Hematopoietic multipotent progenitor cell (in vitro differentiated cells): ENCODE measurements around the gene OLFML1. TPM values are rescaled to one million over a fixed set of nuclear protein-coding genes. Genes with fewer than 3 reads are reported as not detected.
A peak's percentile ranks its signal among the peaks of the same experiment; 100 is the strongest.

Experiments used
- DNase-seq, 3 donors: peaks; one replicate each; pipeline ENCODE4 v3.0.0-alpha.2; 2011 to 2015; ENCODE audit warnings: low read depth in 2 of 3, low spot score in 2 of 3
- total RNA-seq: library from RNA; depleted of rRNA; stranded (reverse); fragments of >200 nt; gene quantifications from one replicate; pipeline ENCODE4 v1.2.3, GENCODE V29; 2012

Gene OLFML1
- total RNA-seq, 1 donor = not detected

- DNase-seq = no peak
Observed at GRCh38 chr11:7530013-7530640, 44.8 kb downstream of the OLFML1 start.

DNA sequence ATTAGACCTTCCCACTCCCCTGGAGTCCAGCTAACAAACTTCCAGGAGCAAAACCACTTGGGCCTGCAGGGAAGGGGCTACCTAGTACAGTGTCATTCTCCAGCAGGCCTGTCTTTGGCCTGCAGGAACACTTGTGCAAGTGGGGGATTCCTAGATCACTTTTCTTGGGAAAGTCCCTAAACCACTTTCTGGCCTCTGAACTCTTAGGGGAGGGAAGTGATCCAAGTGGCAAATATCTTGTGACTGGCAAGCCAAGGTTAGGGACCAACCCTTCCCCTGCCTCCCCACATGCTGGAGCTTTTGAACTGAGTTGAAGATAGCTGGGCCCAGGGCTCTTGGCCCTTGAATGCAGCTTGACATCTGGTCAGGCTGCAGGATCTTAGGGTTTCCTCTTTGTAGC, 45.7 kb downstream of the OLFML1 start:
- no peak for DNase-seq

DNA sequence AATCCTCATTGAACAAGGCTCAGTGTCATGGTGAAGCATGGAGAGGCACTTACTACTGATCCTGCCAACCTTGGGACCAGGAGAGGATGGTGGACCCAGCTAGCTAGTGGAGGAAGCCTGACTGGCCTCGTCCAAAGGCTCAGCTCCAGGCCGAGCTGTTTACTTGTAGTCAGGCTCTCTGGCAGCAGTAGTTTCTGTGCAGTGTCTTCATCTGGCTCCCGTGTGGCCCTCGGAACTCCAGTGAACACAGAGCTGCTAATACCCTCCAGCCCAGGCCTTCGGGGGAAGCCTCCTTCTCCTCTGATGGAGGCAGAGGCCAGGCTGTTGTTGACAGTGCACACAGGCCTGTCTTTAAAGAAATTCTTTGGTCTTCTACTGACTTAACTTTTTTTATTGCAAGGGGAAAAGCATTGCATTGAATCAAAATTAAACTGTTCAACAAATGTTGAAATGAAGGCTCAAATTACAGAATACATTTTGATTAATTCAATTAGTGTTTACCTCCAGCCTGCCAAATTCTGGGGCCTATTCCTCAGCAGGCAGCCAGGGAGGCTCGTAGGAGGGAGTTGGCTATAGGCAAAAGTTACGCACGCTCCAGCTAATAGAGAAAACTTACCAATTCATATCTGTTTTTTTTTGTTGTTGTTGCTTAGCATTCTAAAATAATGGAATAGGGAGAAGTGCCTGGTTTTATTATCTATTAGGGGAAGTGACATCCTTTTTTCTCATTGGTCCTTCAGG, 47.3 kb downstream of the OLFML1 start:
- no peak for DNase-seq

- DNase-seq = no peak
Observed at GRCh38 chr11:7533199-7534041, 48.1 kb downstream of the OLFML1 start.

GRCh38 chr11:7534042-7534378, 48.7 kb downstream of the OLFML1 start:
- no peak for DNase-seq

- peak in 1 of 3 donors; percentile 14 for DNase-seq
Observed at GRCh38 chr11:7536100-7536499, 50.8 kb downstream of the OLFML1 start.

- DNase-seq = no peak
Observed at GRCh38 chr11:7537265-7537664, 52.0 kb downstream of the OLFML1 start.

- no peak for DNase-seq
Observed at GRCh38 chr11:7538031-7538430, 52.7 kb downstream of the OLFML1 start.

- DNase-seq = no peak
Observed at GRCh38 chr11:7538466-7539454, 53.5 kb downstream of the OLFML1 start.

- no peak for DNase-seq
Observed at GRCh38 chr11:7540830-7541555, 55.7 kb downstream of the OLFML1 start.

DNA sequence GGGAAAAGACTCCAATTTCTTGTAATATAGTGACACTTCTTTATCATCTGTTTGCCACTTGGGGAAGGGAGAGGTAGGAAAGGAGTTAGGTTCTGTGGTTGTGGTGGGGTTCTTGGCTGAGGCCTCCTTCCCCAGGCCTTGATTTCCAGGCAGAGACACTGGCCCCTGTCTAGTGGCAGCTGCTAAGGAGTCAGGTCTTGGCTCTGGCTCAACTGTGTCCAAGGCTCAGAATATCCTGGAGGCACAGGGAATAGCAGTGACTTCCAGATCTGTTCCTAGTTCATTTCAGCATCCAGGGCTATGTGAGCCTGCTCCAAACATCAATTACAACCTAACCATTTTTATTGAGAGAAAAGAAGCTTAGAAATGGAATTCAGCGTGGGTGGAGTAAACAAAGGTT, 58.0 kb downstream of the OLFML1 start:
- DNase-seq = no peak

DNA sequence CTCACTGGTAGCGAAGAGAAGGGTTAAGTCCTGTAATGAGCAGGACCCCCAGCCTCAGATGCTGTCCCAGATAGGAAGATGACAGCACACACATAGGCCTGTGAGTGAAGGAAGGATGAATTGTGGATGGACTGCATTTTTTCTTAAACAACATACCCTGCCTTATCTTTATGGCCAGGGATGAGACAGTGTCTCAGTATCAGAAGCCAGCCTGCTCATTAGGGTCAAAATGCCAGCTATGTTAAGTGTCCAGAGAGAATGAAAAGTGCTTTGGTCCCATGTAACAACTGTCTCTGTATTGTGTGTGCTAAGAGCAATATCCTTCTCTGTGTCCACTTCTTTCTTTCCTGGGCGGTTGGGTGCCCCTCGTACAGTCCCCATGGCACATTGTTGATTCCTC, 58.7 kb downstream of the OLFML1 start:
- no peak for DNase-seq

- DNase-seq = no peak
Observed at GRCh38 chr11:7545611-7546010, 60.3 kb downstream of the OLFML1 start.

GRCh38 chr11:7546324-7546791, 61.1 kb downstream of the OLFML1 start:
- DNase-seq = no peak

- no peak for DNase-seq
Observed at GRCh38 chr11:7547687-7548086, 62.4 kb downstream of the OLFML1 start.

- DNase-seq = no peak
Observed at GRCh38 chr11:7548659-7549274, 63.5 kb downstream of the OLFML1 start.

DNA sequence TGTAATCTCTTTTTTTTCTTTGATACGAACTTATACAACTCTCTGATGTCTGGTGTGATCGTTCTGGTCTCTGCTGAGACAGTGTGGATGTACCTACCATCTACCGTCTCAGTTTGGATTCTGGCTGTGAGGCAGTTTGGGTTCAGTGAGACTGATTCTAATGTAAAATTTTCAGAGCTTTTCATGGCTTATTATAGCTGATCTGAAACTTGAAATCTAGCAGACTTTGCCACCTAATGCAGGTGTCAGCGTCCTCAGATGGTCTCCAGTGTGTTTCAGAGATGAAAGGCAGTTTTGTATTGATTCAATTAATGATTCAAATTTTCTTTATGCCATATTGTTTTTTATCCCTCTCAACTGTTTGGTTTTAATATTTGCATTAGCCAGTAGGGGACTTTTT, 64.4 kb downstream of the OLFML1 start:
- DNase-seq = no peak

DNA sequence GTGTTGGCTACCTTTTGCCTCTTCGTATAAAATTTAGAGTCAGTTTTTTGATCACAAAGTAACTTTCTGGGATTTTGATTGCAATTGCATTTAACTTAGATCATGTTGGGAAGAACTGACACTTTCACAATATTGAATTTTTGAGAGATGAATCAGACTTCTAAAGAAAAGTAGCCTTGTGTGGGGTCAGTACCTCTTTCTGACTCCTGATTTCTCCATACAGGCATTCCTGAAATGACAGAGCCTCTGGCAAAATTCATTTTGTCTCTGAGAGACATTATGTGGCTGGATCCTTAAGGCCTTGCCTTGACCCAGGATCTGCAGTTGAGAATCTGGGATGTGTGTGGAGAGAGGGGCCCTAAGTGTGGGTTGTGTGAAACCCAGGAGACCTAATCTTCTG, 66.3 kb downstream of the OLFML1 start:
- no peak for DNase-seq

DNA sequence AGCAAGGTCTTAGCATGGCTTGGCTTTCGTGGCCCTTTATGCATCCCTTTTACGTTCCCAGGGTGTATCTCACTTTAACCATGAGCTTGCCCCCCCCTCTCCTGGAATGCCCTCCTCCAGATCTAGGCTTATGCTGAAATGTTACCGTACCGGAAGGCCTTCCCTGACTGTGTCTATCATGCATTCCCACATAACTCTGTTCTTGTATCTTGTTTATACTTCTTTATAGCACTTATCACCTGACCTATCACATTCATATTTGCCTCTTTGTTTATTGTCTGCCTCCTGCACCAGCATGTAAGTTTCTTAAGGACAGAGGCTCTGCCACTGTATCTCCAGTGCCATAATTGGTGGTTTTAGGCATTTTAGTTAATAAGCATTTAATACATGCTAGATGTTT, 67.4 kb downstream of the OLFML1 start:
- no peak for DNase-seq
